Endothelial cell of umbilical vein (primary cell): ENCODE measurements around the gene PLAC8L1. TPM values are rescaled to one million over a fixed set of nuclear protein-coding genes. Genes with fewer than 3 reads are reported as not detected.

ENCODE experiments used
- BruUV-seq: library from RNA; stranded (reverse); fragments of 400-500 nt; replicated peaks from 2 replicates; lab custom pipeline; 2021; lab: Mats Ljungman, UMichigan
- CTCF ChIA-PET: fragments of 300-600, 350-600 bp; sonication (Branson Sonifier 250); formaldehyde crosslinking; loops from one replicate; lab custom pipeline; 2021; ENCODE audit warnings: antibody characterized with exemption, inconsistent platforms; lab: Charles Lee
- POLR2A ChIA-PET: fragments of 300-600, 350-600 bp; sonication (Branson Sonifier 250); formaldehyde crosslinking; loops from one replicate; lab custom pipeline; 2021; ENCODE audit warnings: antibody characterized with exemption, inconsistent platforms; lab: Charles Lee
- DNase-seq: peaks from one replicate; pipeline ENCODE4 v3.0.0-alpha.2; 2011; ENCODE audit warnings: low read depth, low spot score
- FAIRE-seq: peaks from 2 replicates; lab custom pipeline; 2011; peaks lifted over from hg19 to GRCh38; lab: Jason Lieb, UNC
- H2AFZ ChIP-seq: 2 replicates; pipeline ENCODE4 v1.6.0; 2012; ENCODE audit warnings: low read depth, low read length, control low read depth, inconsistent platforms
- H3K27ac ChIP-seq: 2 replicates; pipeline ENCODE4 v1.5.1; 2011; ENCODE audit warnings: low read depth, mild to moderate bottlenecking, control low read depth, low read length, moderate library complexity; ENCODE audit not compliant: insufficient read depth
- H3K27me3 ChIP-seq, 2 experiments: 2 replicates each; pipeline versions ENCODE4 v1.6.0 to v1.6.1; 2011; ENCODE audit warnings: low read length in 2 of 2, mixed read lengths in 1 of 2; ENCODE audit not compliant: control insufficient read depth in 2 of 2, insufficient read depth in 2 of 2
- H3K36me3 ChIP-seq, 2 experiments: 2 replicates in 1 of 2; 3 replicates in 1 of 2; pipeline ENCODE4 v1.5.1; 2011; ENCODE audit warnings: low read length in 2 of 2, mild to moderate bottlenecking in 1 of 2, moderate library complexity in 1 of 2; ENCODE audit not compliant: control insufficient read depth in 2 of 2, insufficient read depth in 2 of 2; ENCODE audit errors: extremely low read depth in 1 of 2
- H3K4me1 ChIP-seq: 3 replicates; pipeline ENCODE4 v1.5.1; 2011; ENCODE audit warnings: mild to moderate bottlenecking, low read length; ENCODE audit not compliant: control insufficient read depth, insufficient read depth; ENCODE audit errors: extremely low read depth
- H3K4me2 ChIP-seq: 2 replicates; pipeline ENCODE4 v1.6.1; 2011; ENCODE audit warnings: low read length, control low read depth, mixed read lengths; ENCODE audit not compliant: insufficient read depth
- H3K4me3 ChIP-seq, 3 experiments: fragments of 200-600 bp in 1 of 3; sonication (generic), shearing (Covaris generic) in 1 of 3; replicated peaks in 1 of 3; 2 replicates each; pipeline ENCODE4 v1.5.1; 2011 to 2016; ENCODE audit warnings: control low read depth in 3 of 3, low read length in 3 of 3, mild to moderate bottlenecking in 2 of 3, inconsistent platforms in 1 of 3, low read depth in 1 of 3, moderate library complexity in 1 of 3; ENCODE audit not compliant: insufficient read depth in 1 of 3
- H3K79me2 ChIP-seq: 2 replicates; pipeline ENCODE4 v1.6.0; 2012; ENCODE audit warnings: low read length, inconsistent platforms; ENCODE audit not compliant: control insufficient read depth, insufficient read depth
- H3K9ac ChIP-seq: replicated peaks from 2 replicates; pipeline ENCODE3; 2011; ENCODE audit warnings: low read length, control low read depth; ENCODE audit not compliant: insufficient read depth; ENCODE audit errors: extremely low read depth
- H3K9me1 ChIP-seq: replicated peaks from 3 replicates; pipeline ENCODE4 v1.6.0; 2011; ENCODE audit warnings: mild to moderate bottlenecking, low read length; ENCODE audit not compliant: control insufficient read depth, insufficient read depth; ENCODE audit errors: extremely low read depth
- H3K9me3 ChIP-seq: replicated peaks from 2 replicates; pipeline ENCODE4 v1.5.1; 2012; ENCODE audit warnings: low read length, inconsistent platforms; ENCODE audit not compliant: control insufficient read depth, insufficient read depth
- H4K20me1 ChIP-seq: replicated peaks from 2 replicates; pipeline ENCODE3; 2011; ENCODE audit warnings: mild to moderate bottlenecking, low read length; ENCODE audit not compliant: control insufficient read depth, insufficient read depth; ENCODE audit errors: extremely low read depth
- CTCF ChIP-seq, 2 donors: IDR thresholded peaks; 1 replicate in 1 of 2; 2 replicates in 1 of 2; pipeline ENCODE4 v1.5.1; 2011; ENCODE audit warnings: low read length in 2 of 2, mild to moderate bottlenecking in 2 of 2, moderate library complexity in 2 of 2, control low read depth in 1 of 2, inconsistent platforms in 1 of 2, low read depth in 1 of 2; ENCODE audit not compliant: insufficient read depth in 1 of 2; ENCODE audit errors: extremely low read depth in 1 of 2
- EZH2 ChIP-seq: IDR thresholded peaks from 2 replicates; pipeline ENCODE4 v1.6.1; 2012; ENCODE audit warnings: borderline replicate concordance, low read depth, mild to moderate bottlenecking, moderate library complexity, low read length, inconsistent platforms; ENCODE audit not compliant: severe bottlenecking
- FOS ChIP-seq: IDR thresholded peaks from 2 replicates; pipeline ENCODE4 v1.6.1; 2011; ENCODE audit warnings: mild to moderate bottlenecking, low read length, moderate library complexity, borderline replicate concordance; ENCODE audit not compliant: insufficient read depth
- GATA2 ChIP-seq: IDR thresholded peaks from 2 replicates; pipeline ENCODE4 v1.7.0; 2011; ENCODE audit warnings: low read depth, mild to moderate bottlenecking, moderate library complexity, mixed read lengths, low read length; ENCODE audit not compliant: insufficient read length, insufficient read depth
- JUN ChIP-seq: IDR thresholded peaks from 2 replicates; pipeline ENCODE4 v1.6.1; 2011; ENCODE audit warnings: borderline replicate concordance, low read depth; ENCODE audit not compliant: insufficient read length, insufficient read depth
- MYC ChIP-seq: IDR thresholded peaks from one replicate; pipeline ENCODE4 v1.6.1; 2011; ENCODE audit warnings: mild to moderate bottlenecking, low read depth, low read length
- POLR2A ChIP-seq: IDR thresholded peaks from 2 replicates; pipeline ENCODE4 v1.6.1; 2012; ENCODE audit warnings: low read depth, mild to moderate bottlenecking, control low read depth, low read length
- POLR2AphosphoS5 ChIP-seq: IDR thresholded peaks from 2 replicates; pipeline ENCODE4 v1.6.1; 2012; ENCODE audit warnings: low read depth, mild to moderate bottlenecking, control low read depth, low read length, moderate library complexity; ENCODE audit not compliant: insufficient read depth
- dilution Hi-C: fragments of 300-500 bp; cut with MboI; formaldehyde crosslinking; loops from one replicate; pipeline ENCODE4 v1.15.0; 2019; ENCODE audit warnings: low sequenced_read_pairs; ENCODE audit not compliant: extremely low pct_ligation_motif_present
- intact Hi-C: fragments of 100-400 bp; cut with micrococcal nuclease; formaldehyde crosslinking; loops from one replicate; pipeline ENCODE4 v1.10.0; 2022
- polyA plus RNA-seq, 4 experiments: library from polyadenylated mRNA; depleted of rRNA in 3 of 4; stranded (reverse) in 3 of 4; unstranded in 1 of 4; fragments of >200 nt; gene quantifications; 2 replicates each; pipeline versions ENCODE4 v1.2.1 to v1.2.3, GENCODE V29; 2011 to 2012; ENCODE audit warnings: missing spikeins in 1 of 4
- total RNA-seq: library from RNA; stranded (reverse); gene quantifications from 2 replicates; pipeline ENCODE4 v1.2.3, GENCODE V29; 2021
- TF ChIP-seq, protein P1 (sequence below): IDR thresholded peaks from 2 replicates; pipeline ENCODE4 v1.6.1; 2011; ENCODE audit not compliant: insufficient read depth, insufficient read length

The PLAC8L1 gene
- total and polyA plus RNA-seq, 2 donors (not counting 3 experiments of a cell fraction or from before 2014, with no cell fraction given), result 0.80 to 0.99 TPM

GRCh38 chr5:146059460-146060220 lies 45.7 kb downstream of the PLAC8L1 start:
- no peak for DNase-seq
- Histone ChIP-seq H3K4me3 (no peak overlapping the region), H3K27ac (no peak overlapping the region), H3K4me1 (no peaks in the 10 kb centered on the region), H3K79me2 (no peaks in the 10 kb centered on the region), H3K9ac (no peak overlapping the region), H4K20me1 (no peaks in the 10 kb centered on the region), H3K9me1 (no peaks in the 10 kb centered on the region), H3K9me3 (no peaks in the 10 kb centered on the region), H3K27me3 (peaks cover 0 to 5% of the 10 kb centered on the region in 2 experiments), H3K4me2 (no peak overlapping the region), H2AFZ (no peak overlapping the region), H3K36me3 (no peaks in the 10 kb centered on the region)
- ChIA-PET CTCF (no interaction called here), POLR2A (no interaction called here)
- FAIRE-seq, result no peak
- dilution Hi-C loops, result no loop called here
- BruUV-seq, result no TSS peak
- TF ChIP-seq POLR2AphosphoS5, result no peak
- no peak for TF ChIP-seq JUN
- TF ChIP-seq, protein P1, sequence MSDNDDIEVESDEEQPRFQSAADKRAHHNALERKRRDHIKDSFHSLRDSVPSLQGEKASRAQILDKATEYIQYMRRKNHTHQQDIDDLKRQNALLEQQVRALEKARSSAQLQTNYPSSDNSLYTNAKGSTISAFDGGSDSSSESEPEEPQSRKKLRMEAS, result no peak
- TF ChIP-seq CTCF (IDR thresholded peaks at IDR 0.05; ENCODE audit: extremely low read depth in 1 of 2, insufficient read depth in 1 of 2, low read depth in 1 of 2, low read length in 2 of 2), result no peak
- no peak for TF ChIP-seq GATA2
- no peak for TF ChIP-seq MYC
- TF ChIP-seq FOS, result no peak
- TF ChIP-seq EZH2, result no peak
- TF ChIP-seq POLR2A, result no peak
- intact Hi-C loops, result no loop called here
